GM23338 (cell line): Measurements from ENCODE around the gene PRKD1.

Source experiments
- TF ChIP-seq, protein P1 (sequence below), 2 experiments: fragments of 200-600 bp in 1 of 2; sonication (generic) in 1 of 2; conservative IDR thresholded peaks; 2 replicates each; pipeline versions ENCODE4 v1.5.1 to v1.6.1; 2016 to 2017; ENCODE audit warnings: antibody characterized with exemption in 2 of 2, low read depth in 2 of 2, mild to moderate bottlenecking in 2 of 2, moderate library complexity in 1 of 2
- TF ChIP-seq, protein P2 (sequence below): IDR thresholded peaks from one replicate; pipeline ENCODE4 v1.6.1; 2018; ENCODE audit warnings: antibody characterized with exemption; ENCODE audit not compliant: unreplicated experiment

DNA sequence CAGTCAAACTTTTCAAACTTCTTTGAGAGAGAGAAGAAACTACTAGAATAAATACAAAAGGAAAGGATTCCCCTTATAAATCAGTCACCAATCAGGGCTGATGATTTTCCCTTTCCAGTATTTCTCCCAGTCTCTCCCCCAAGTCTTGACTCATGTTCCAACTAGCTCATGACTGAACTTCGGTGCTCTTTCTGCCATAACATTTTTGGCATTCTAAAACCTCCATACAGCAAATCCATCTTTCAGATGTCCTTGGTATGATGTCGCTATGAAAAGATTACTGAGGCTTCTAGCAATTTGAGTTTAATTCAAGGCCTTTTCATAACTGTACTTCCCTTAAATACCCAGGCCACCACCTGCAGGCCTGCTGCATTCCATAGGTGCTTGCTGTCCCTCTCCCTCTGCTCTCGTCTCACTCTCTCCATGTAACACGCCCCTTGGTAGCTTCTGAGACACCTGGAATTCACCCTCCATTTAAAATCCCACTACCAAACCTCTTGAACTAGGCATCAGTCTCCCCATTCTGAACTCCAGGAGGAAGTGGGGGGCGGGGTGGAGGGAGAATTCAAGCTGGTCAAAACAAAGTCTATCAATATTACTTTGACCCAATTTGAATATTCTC is 2.4 kb downstream of the PRKD1 start:
- TF ChIP-seq, protein P1, sequence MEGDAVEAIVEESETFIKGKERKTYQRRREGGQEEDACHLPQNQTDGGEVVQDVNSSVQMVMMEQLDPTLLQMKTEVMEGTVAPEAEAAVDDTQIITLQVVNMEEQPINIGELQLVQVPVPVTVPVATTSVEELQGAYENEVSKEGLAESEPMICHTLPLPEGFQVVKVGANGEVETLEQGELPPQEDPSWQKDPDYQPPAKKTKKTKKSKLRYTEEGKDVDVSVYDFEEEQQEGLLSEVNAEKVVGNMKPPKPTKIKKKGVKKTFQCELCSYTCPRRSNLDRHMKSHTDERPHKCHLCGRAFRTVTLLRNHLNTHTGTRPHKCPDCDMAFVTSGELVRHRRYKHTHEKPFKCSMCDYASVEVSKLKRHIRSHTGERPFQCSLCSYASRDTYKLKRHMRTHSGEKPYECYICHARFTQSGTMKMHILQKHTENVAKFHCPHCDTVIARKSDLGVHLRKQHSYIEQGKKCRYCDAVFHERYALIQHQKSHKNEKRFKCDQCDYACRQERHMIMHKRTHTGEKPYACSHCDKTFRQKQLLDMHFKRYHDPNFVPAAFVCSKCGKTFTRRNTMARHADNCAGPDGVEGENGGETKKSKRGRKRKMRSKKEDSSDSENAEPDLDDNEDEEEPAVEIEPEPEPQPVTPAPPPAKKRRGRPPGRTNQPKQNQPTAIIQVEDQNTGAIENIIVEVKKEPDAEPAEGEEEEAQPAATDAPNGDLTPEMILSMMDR (conservative IDR thresholded peaks at IDR 0.05; ENCODE audit: low read depth in 2 of 2) = no peak
- TF ChIP-seq, protein P2, sequence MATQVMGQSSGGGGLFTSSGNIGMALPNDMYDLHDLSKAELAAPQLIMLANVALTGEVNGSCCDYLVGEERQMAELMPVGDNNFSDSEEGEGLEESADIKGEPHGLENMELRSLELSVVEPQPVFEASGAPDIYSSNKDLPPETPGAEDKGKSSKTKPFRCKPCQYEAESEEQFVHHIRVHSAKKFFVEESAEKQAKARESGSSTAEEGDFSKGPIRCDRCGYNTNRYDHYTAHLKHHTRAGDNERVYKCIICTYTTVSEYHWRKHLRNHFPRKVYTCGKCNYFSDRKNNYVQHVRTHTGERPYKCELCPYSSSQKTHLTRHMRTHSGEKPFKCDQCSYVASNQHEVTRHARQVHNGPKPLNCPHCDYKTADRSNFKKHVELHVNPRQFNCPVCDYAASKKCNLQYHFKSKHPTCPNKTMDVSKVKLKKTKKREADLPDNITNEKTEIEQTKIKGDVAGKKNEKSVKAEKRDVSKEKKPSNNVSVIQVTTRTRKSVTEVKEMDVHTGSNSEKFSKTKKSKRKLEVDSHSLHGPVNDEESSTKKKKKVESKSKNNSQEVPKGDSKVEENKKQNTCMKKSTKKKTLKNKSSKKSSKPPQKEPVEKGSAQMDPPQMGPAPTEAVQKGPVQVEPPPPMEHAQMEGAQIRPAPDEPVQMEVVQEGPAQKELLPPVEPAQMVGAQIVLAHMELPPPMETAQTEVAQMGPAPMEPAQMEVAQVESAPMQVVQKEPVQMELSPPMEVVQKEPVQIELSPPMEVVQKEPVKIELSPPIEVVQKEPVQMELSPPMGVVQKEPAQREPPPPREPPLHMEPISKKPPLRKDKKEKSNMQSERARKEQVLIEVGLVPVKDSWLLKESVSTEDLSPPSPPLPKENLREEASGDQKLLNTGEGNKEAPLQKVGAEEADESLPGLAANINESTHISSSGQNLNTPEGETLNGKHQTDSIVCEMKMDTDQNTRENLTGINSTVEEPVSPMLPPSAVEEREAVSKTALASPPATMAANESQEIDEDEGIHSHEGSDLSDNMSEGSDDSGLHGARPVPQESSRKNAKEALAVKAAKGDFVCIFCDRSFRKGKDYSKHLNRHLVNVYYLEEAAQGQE = no peak
